Hepatocyte (in vitro differentiated cells): Measurements from ENCODE around the gene PEX5. TPM values are rescaled to one million over a fixed set of nuclear protein-coding genes. Genes with fewer than 3 reads are reported as not detected.

ENCODE experiments used
- DNase-seq: peaks from one replicate; pipeline ENCODE4 v3.0.0-alpha.2; 2016; ENCODE audit warnings: low spot score
- H2AFZ ChIP-seq: fragments of 200-600 bp; sonication (generic); 2 replicates; pipeline ENCODE4 v1.6.0; 2016; ENCODE audit warnings: antibody characterized with exemption, mild to moderate bottlenecking
- H3K27ac ChIP-seq: fragments of 200-600 bp; sonication (generic); 2 replicates; pipeline ENCODE4 v1.5.1; 2016; ENCODE audit warnings: mild to moderate bottlenecking
- H3K27me3 ChIP-seq: fragments of 200-600 bp; sonication (generic); 2 replicates; pipeline ENCODE4 v1.6.1; 2016
- H3K36me3 ChIP-seq: fragments of 200-600 bp; sonication (generic); replicated peaks from 2 replicates; pipeline ENCODE4 v1.5.1; 2016; ENCODE audit warnings: low read depth; ENCODE audit not compliant: insufficient read depth
- H3K4me1 ChIP-seq: fragments of 200-600 bp; sonication (generic); 2 replicates; pipeline ENCODE4 v1.5.1; 2016; ENCODE audit warnings: mild to moderate bottlenecking, moderate library complexity; ENCODE audit not compliant: insufficient read depth
- H3K4me2 ChIP-seq: fragments of 200-600 bp; sonication (generic); 2 replicates; pipeline ENCODE4 v1.6.0; 2016
- H3K4me3 ChIP-seq: fragments of 200-600 bp; sonication (generic); 2 replicates; pipeline ENCODE4 v1.5.1; 2016; ENCODE audit warnings: mild to moderate bottlenecking
- H3K79me2 ChIP-seq: fragments of 200-600 bp; sonication (generic); 2 replicates; pipeline ENCODE4 v1.6.0; 2017; ENCODE audit warnings: mild to moderate bottlenecking
- H3K9me2 ChIP-seq: fragments of 200-600 bp; sonication (generic); replicated peaks from 2 replicates; pipeline ENCODE4 v1.6.0; 2017; ENCODE audit warnings: mild to moderate bottlenecking; ENCODE audit not compliant: insufficient read depth
- H3K9me3 ChIP-seq: fragments of 200-600 bp; sonication (generic); 2 replicates; pipeline ENCODE4 v1.5.1; 2016; ENCODE audit warnings: low read depth, mild to moderate bottlenecking
- H4K20me1 ChIP-seq: fragments of 200-600 bp; sonication (generic); 2 replicates; pipeline ENCODE4 v1.6.0; 2016; ENCODE audit warnings: mild to moderate bottlenecking; ENCODE audit not compliant: insufficient read depth, poor library complexity, severe bottlenecking
- CTCF ChIP-seq: fragments of 200-600 bp; sonication (generic); IDR thresholded peaks from 2 replicates; pipeline ENCODE4 v1.5.1; 2016; ENCODE audit warnings: antibody characterized with exemption, mild to moderate bottlenecking; ENCODE audit not compliant: poor library complexity
- EZH2 ChIP-seq: fragments of 200-600 bp; sonication (generic); IDR thresholded peaks from 2 replicates; pipeline ENCODE4 v1.6.1; 2016; ENCODE audit warnings: antibody characterized with exemption, mild to moderate bottlenecking, borderline replicate concordance
- EZH2phosphoT487 ChIP-seq: fragments of 200-600 bp; sonication (generic); IDR thresholded peaks from one replicate; pipeline ENCODE4 v1.6.1; 2018; ENCODE audit warnings: antibody characterized with exemption, mild to moderate bottlenecking, low read depth, moderate library complexity; ENCODE audit not compliant: unreplicated experiment, severe bottlenecking
- WGBS: methylation state at CpG from one replicate; pipeline ENCODE4 v1.1.6; 2016; ENCODE audit warnings: low lambda C conversion rate; ENCODE audit errors: missing lambda C conversion rate; 5-methylcytosine and 5-hydroxymethylcytosine counted together
- polyA plus RNA-seq: library from polyadenylated mRNA; unstranded; fragments of >200 nt; fragmentation: Nextera tagmentation; extraction: Ambion mirVana; gene quantifications from 2 replicates; pipeline ENCODE4 v1.2.1, GENCODE V29; 2016
- total RNA-seq: library from RNA; depleted of rRNA; stranded (reverse); fragments of >200 nt; gene quantifications from 2 replicates; pipeline ENCODE4 v1.2.3, GENCODE V29; 2014

Gene PEX5
- total and polyA plus RNA-seq, 2 experiments from 2014 or later: 17.3 to 32.6 TPM

DNA sequence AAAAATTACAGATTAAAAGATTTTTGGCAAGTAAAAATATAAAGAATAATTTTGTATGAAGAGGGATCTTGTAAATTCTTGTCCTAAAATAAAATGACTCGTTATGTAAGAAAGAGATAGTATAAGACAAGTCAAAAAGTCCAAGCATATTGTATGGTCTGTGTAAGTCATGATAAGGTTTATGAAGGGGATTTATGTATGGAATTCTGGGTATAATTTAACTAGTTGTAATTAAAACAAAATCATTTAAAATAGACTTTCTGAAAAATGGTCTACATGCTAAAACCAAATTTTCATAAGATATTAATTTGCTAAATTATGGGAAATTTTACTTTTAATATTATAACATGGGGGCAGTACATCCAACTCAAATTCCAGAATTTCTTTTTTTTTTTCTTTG, 17.6 kb upstream of the PEX5 start:
- no peaks in the 10 kb centered on the region for H3K9me3 ChIP-seq
- no peak overlapping the region for H3K4me3 ChIP-seq
- H3K4me1 ChIP-seq: no peaks in the 10 kb centered on the region
- H2AFZ ChIP-seq: no peak overlapping the region
- no peaks in the 10 kb centered on the region for H3K27me3 ChIP-seq
- 63% methylated on average over 1 of the region's 1 CpG for WGBS
- H3K36me3 ChIP-seq: no peaks in the 10 kb centered on the region
- TF ChIP-seq CTCF: no peak
- no peak for TF ChIP-seq EZH2
- no peak for TF ChIP-seq EZH2phosphoT487
- H3K27ac ChIP-seq: no peak overlapping the region
- no peak overlapping the region for H3K4me2 ChIP-seq
- H3K9me2 ChIP-seq: no peaks in the 10 kb centered on the region
- no peaks in the 10 kb centered on the region for H3K79me2 ChIP-seq
- no peak for DNase-seq
- no peaks in the 10 kb centered on the region for H4K20me1 ChIP-seq

GRCh38 chr12:7175493-7175892, 14.0 kb upstream of the PEX5 start:
- H3K4me1 ChIP-seq: no peaks in the 10 kb centered on the region
- H3K9me3 ChIP-seq: no peaks in the 10 kb centered on the region
- no peaks in the 10 kb centered on the region for H3K9me2 ChIP-seq
- H3K4me3 ChIP-seq: no peak overlapping the region
- no peaks in the 10 kb centered on the region for H3K79me2 ChIP-seq
- no peak overlapping the region for H2AFZ ChIP-seq
- TF ChIP-seq EZH2phosphoT487: no peak
- no peak for TF ChIP-seq EZH2
- TF ChIP-seq CTCF: no peak
- H3K27me3 ChIP-seq: no peaks in the 10 kb centered on the region
- H4K20me1 ChIP-seq: no peaks in the 10 kb centered on the region
- no peak overlapping the region for H3K27ac ChIP-seq
- no peaks in the 10 kb centered on the region for H3K36me3 ChIP-seq
- H3K4me2 ChIP-seq: no peak overlapping the region
- DNase-seq: no peak

GRCh38 chr12:7176595-7176994, 12.9 kb upstream of the PEX5 start:
- H3K27me3 ChIP-seq: no peaks in the 10 kb centered on the region
- no peaks in the 10 kb centered on the region for H3K79me2 ChIP-seq
- 71% methylated on average over 2 of the region's 2 CpGs for WGBS
- H3K4me2 ChIP-seq: no peak overlapping the region
- H3K36me3 ChIP-seq: no peaks in the 10 kb centered on the region
- no peaks in the 10 kb centered on the region for H4K20me1 ChIP-seq
- H3K4me3 ChIP-seq: no peak overlapping the region
- H2AFZ ChIP-seq: no peak overlapping the region
- no peaks in the 10 kb centered on the region for H3K9me2 ChIP-seq
- TF ChIP-seq EZH2 (no peak), EZH2phosphoT487 (no peak), CTCF (no peak)
- no peak overlapping the region for H3K27ac ChIP-seq
- no peaks in the 10 kb centered on the region for H3K4me1 ChIP-seq
- no peaks in the 10 kb centered on the region for H3K9me3 ChIP-seq
- no peak for DNase-seq

- H2AFZ ChIP-seq: no peak overlapping the region
- H3K9me2 ChIP-seq: no peaks in the 10 kb centered on the region
- H3K9me3 ChIP-seq: no peaks in the 10 kb centered on the region
- TF ChIP-seq EZH2phosphoT487: no peak
- no peak for TF ChIP-seq EZH2
- no peak for TF ChIP-seq CTCF
- 77% methylated on average over 2 of the region's 2 CpGs for WGBS
- no peaks in the 10 kb centered on the region for H3K4me1 ChIP-seq
- no peak overlapping the region for H3K4me2 ChIP-seq
- no peaks in the 10 kb centered on the region for H3K79me2 ChIP-seq
- no peaks in the 10 kb centered on the region for H3K36me3 ChIP-seq
- H3K27me3 ChIP-seq: no peaks in the 10 kb centered on the region
- H4K20me1 ChIP-seq: no peaks in the 10 kb centered on the region
- H3K27ac ChIP-seq: no peak overlapping the region
- no peak for DNase-seq
- no peak overlapping the region for H3K4me3 ChIP-seq
These were observed 11.0 kb upstream of the PEX5 start for GRCh38 chr12:7178481-7178880.
